Vagina (tissue), 2 donors: ENCODE results near the gene ACIN1. TPM values are rescaled to one million over a fixed set of nuclear protein-coding genes. Genes with fewer than 3 reads are reported as not detected.
A peak's percentile ranks its signal among the peaks of the same experiment; 100 is the strongest.

Experiments
- DNase-seq, 2 donors: peaks; one replicate each; pipeline ENCODE4 v3.0.0-alpha.2; 2017; ENCODE audit errors: extremely low spot score in 2 of 2
- H3K27ac ChIP-seq: fragments of 200-600 bp; sonication (generic); one replicate; pipeline ENCODE4 v1.5.1; 2019
- H3K27me3 ChIP-seq: fragments of 200-600 bp; sonication (generic); one replicate; pipeline ENCODE4 v1.5.1; 2019
- H3K36me3 ChIP-seq, 2 donors: fragments of 200-600 bp; sonication (generic); one replicate each; pipeline ENCODE4 v1.5.1; 2017 to 2019
- H3K4me1 ChIP-seq: fragments of 200-600 bp; sonication (generic); one replicate; pipeline ENCODE4 v1.5.1; 2019
- H3K4me3 ChIP-seq, 2 donors: fragments of 200-600 bp; sonication (generic); 1 replicate in 1 of 2; 2 replicates in 1 of 2; pipeline ENCODE4 v1.5.1; 2016 to 2019
- H3K9me3 ChIP-seq: fragments of 200-600 bp; sonication (generic); one replicate; pipeline ENCODE4 v1.5.1; 2019
- CTCF ChIP-seq, 3 experiments: fragments of 450-650 bp in 2 of 3; fragments of 200-600 bp in 1 of 3; sonication (generic) in 1 of 3; IDR thresholded peaks; one replicate each; pipeline ENCODE4 v1.5.1; 2017 to 2019; ENCODE audit warnings: antibody characterized with exemption in 3 of 3, mild to moderate bottlenecking in 2 of 3, moderate library complexity in 2 of 3
- POLR2A ChIP-seq, 2 donors: fragments of 450-650 bp; IDR thresholded peaks; one replicate each; pipeline ENCODE4 v1.6.1; 2017; ENCODE audit warnings: antibody characterized with exemption in 2 of 2, mild to moderate bottlenecking in 2 of 2, moderate library complexity in 2 of 2
- POLR2AphosphoS5 ChIP-seq, 2 donors: sonication (generic); formaldehyde crosslinking; IDR thresholded peaks; one replicate each; pipeline ENCODE4 v1.9.0; 2017; ENCODE audit warnings: antibody characterized with exemption in 2 of 2, mild to moderate bottlenecking in 2 of 2, low read depth in 1 of 2; ENCODE audit not compliant: insufficient read depth in 1 of 2
- intact Hi-C: fragments of 100-400 bp; cut with DNase I; formaldehyde crosslinking; loops from one replicate; pipeline ENCODE4 v1.15.1; 2023
- total RNA-seq: library from RNA; depleted of rRNA; stranded (reverse); fragments of >200 nt; gene quantifications from one replicate; pipeline ENCODE4 v1.2.3, GENCODE V29; 2016

The ACIN1 gene
- total RNA-seq, 1 donor from 2014 or later: 121 TPM

DNA sequence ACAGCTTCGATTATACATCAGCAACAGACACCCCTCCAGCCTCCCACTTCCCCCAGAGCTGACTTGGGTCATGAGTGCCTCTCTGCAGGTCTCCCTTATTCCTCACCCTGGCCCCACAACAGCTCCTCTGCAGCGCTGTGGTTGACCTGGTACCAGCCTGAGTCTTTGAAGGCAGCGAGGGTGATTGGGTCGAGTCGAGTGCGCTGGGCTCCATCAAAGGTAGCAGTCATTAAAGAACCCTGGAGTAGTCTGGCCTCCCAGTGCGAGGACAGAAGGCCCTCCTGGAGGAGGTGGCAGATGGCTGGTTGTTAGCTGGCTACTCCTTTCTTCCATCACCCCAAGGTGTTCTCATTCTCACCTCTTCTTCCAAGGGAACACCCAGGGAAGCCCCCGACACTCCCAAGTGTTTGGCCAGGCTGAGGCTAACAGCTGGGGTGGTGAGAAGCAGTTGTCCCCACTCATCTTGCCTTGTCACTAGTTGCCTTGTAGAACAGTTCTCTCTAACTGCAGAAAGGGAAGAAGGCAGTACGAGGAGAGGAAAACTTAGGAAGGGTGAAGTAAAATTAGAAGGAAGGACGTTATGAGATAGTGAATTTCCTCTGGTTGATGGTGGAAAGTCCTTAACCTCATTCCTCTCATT is 7.2 kb upstream of the ACIN1 start:
- Histone ChIP-seq H3K27ac (no peak overlapping the region), H3K4me1 (peaks cover 7% of the 10 kb centered on the region), H3K9me3 (no peaks in the 10 kb centered on the region), H3K4me3 (no peak overlapping the region), H3K27me3 (no peaks in the 10 kb centered on the region), H3K36me3 (peaks cover 0 to 5% of the 10 kb centered on the region in 2 donors)
- peak in 1 of 2 donors; percentile 52 for DNase-seq
- intact Hi-C loops: no loop called here
- TF ChIP-seq POLR2AphosphoS5 (IDR thresholded peaks at IDR 0.05; ENCODE audit: insufficient read depth in 1 of 2, low read depth in 1 of 2) (no peak), POLR2A (IDR thresholded peaks at IDR 0.05) (no peak)

DNA sequence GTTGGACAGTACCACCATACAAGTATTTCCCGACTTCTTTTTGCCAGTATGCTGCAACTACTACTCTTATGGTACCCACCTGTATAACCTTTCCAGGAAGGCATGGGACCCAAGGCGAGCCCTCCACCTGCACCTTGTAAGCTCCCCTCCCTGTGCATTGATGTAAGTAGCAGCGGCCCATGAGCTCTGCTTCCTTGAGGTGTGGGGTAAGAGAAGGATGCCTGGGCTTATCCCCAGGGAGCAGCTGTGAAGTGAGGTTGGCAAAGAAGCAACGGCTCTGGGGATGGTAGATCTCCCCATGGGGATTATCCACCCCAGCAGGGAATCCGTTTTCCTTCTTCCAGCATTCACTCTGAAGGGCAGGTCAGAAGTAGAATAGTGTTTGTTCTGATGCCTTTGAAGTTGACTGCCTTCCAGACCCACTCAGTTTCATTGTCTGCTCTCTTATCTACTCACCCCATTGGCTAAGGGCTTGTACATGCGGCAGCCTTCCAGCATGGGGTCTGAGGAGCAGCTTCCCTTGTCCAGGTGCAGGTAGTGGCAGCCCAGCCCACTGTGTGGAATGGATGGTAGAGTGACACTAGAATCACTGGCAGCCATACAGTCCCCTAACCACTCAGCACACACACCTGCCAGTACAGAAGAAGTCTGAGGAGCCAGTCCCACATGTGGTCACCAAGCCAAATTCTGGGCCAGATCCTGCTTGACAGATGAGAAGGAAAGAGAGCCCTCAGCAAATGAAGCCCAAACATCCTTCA is 6.5 kb upstream of the ACIN1 start:
- peaks cover 14% of the 10 kb centered on the region for H3K4me1 ChIP-seq
- TF ChIP-seq POLR2AphosphoS5 (IDR thresholded peaks at IDR 0.05; ENCODE audit: insufficient read depth in 1 of 2, low read depth in 1 of 2): no peak
- no peaks in the 10 kb centered on the region for H3K27me3 ChIP-seq
- intact Hi-C loops: no loop called here
- no peak overlapping the region for H3K27ac ChIP-seq
- DNase-seq: peak; percentile 12 to 72
- no peaks in the 10 kb centered on the region for H3K9me3 ChIP-seq
- H3K4me3 ChIP-seq: no peak overlapping the region
- peaks cover 0 to 5% of the 10 kb centered on the region in 2 donors for H3K36me3 ChIP-seq

- Histone ChIP-seq H3K36me3 (peaks cover 0 to 5% of the 10 kb centered on the region in 2 donors), H3K27ac (no peak overlapping the region), H3K4me1 (peaks cover 18% of the 10 kb centered on the region), H3K4me3 (no peak overlapping the region), H3K27me3 (no peaks in the 10 kb centered on the region), H3K9me3 (no peaks in the 10 kb centered on the region)
- TF ChIP-seq POLR2A (IDR thresholded peaks at IDR 0.05): no peak
- TF ChIP-seq POLR2AphosphoS5 (IDR thresholded peaks at IDR 0.05; ENCODE audit: insufficient read depth in 1 of 2, low read depth in 1 of 2): no peak
- no peak for TF ChIP-seq CTCF (IDR thresholded peaks at IDR 0.05)
- DNase-seq: peak; percentile 34 to 60
- intact Hi-C loops: no loop called here
Observed at GRCh38 chr14:23099212-23099861, 4.4 kb upstream of the ACIN1 start.

GRCh38 chr14:23097786-23098185 is 2.9 kb upstream of the ACIN1 start:
- DNase-seq: peak; percentile 79 to 85
- Histone ChIP-seq H3K27ac (no peak overlapping the region), H3K4me3 (no peak overlapping the region), H3K9me3 (no peaks in the 10 kb centered on the region), H3K27me3 (no peaks in the 10 kb centered on the region), H3K36me3 (peaks cover 0 to 5% of the 10 kb centered on the region in 2 donors), H3K4me1 (peaks cover 32% of the 10 kb centered on the region)
- intact Hi-C loops: no loop called here
- TF ChIP-seq POLR2AphosphoS5 (IDR thresholded peaks at IDR 0.05; ENCODE audit: insufficient read depth in 1 of 2, low read depth in 1 of 2) (no peak), POLR2A (IDR thresholded peaks at IDR 0.05) (no peak), CTCF (IDR thresholded peaks at IDR 0.05) (no peak)

GRCh38 chr14:23095196-23096108 is 516 bp upstream of the ACIN1 start, which contains the start of gene C14orf119:
C14orf119 (plus strand) TSS chr14:23095505; CDS start chr14:23097659, 2,154 bp downstream.
- DNase-seq: peak; percentile 99 to 100
- no peaks in the 10 kb centered on the region for H3K9me3 ChIP-seq
- peak within 1 kb of the TSS; percentile 99 for H3K27ac ChIP-seq
- peaks cover 0 to 18% of the 10 kb centered on the region in 2 donors for H3K36me3 ChIP-seq
- H3K4me1 ChIP-seq: peaks cover 42% of the 10 kb centered on the region
- TF ChIP-seq CTCF (IDR thresholded peaks at IDR 0.05) (no peak), POLR2A (IDR thresholded peaks at IDR 0.05) (peak in 1 of 2 donors; percentile 84), POLR2AphosphoS5 (IDR thresholded peaks at IDR 0.05; ENCODE audit: insufficient read depth in 1 of 2, low read depth in 1 of 2) (peak; percentile 81 to 96)
- H3K4me3 ChIP-seq: peak within 1 kb of the TSS; percentile 88
- intact Hi-C loops: no loop called here
- no peaks in the 10 kb centered on the region for H3K27me3 ChIP-seq
